Endometrial microvascular endothelial cells (primary cell): ENCODE measurements around the gene VARS1. TPM values are rescaled to one million over a fixed set of nuclear protein-coding genes. Genes with fewer than 3 reads are reported as not detected.
"Not testable (repeated sequence)": the region's sequence is repeated elsewhere in the genome, so short reads cannot be mapped to it uniquely, and the experiment has no call there.

Experiments
- in situ Hi-C: cut with HindIII; loops from 2 replicates; pipeline ENCODE4 v1.10.0; 2017; ENCODE audit warnings: low sequenced_read_pairs, low pct_unique_long_range_greater_than_20kb; ENCODE audit errors: inconsistent ontology term
- total RNA-seq: library from RNA; depleted of rRNA; stranded (reverse); fragments of >200 nt; gene quantifications from one replicate; pipeline ENCODE4 v1.2.3, GENCODE V29; 2015; ENCODE audit errors: inconsistent ontology term

Gene VARS1
- total RNA-seq, 1 donor from 2014 or later = 101 TPM

- in situ Hi-C loops = no loop called here
These were observed 2.0 kb upstream of the VARS1 start for GRCh38 chr6:31797588-31797987.

DNA sequence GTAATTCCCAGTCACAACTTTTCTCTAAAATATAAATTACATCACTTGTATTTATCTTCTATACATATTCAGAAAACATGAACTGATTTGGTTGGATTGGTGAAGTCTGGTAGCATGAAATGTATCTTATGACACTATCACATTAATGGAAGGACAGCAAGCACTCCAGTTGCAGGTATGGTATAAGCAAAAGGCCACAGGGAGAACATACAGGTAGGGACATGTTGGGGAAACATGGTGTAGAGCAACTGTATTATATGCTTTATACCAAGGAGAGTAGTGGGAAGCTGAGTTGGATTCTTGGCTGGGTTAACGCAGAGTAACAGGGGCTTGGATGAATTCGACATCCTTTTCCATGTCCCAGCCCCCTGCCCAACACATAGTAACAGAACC lies 1.4 kb upstream of the VARS1 start:
- in situ Hi-C loops = no loop called here

GRCh38 chr6:31794866-31795615 lies 511 bp downstream of the VARS1 start:
- in situ Hi-C loops = no loop called here

DNA sequence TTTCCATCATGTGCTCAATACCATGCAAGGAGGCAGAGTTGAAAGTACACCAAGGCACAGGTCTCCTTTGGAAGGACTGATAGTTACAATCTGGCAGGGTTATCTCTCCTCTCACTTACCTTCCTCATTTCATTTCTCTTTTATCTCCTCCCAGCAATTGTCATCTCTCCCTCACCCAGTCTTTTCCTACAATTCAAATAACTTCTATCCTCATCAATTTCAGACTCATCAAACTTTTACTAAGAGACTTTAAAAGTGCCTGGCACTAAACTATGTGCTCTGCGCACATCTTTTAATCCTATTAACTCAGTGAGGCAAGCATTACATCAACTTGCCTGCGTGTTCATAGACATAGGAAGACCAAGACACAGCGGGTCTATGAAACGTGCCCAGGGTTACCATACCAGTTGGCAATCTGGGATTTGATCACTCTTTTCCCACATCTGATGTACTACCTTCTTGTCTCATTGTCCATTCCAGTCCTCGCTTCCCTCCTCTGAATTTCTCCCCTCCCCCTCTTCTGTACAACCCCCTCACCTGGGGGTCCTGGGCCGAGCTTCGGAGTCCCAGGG lies 1.2 kb downstream of the VARS1 start:
- in situ Hi-C loops = no loop called here

- in situ Hi-C loops = not testable (repeated sequence)
These were observed 1.7 kb downstream of the VARS1 start for GRCh38 chr6:31793927-31794245.

- in situ Hi-C loops = no loop called here
These were observed 2.8 kb downstream of the VARS1 start for GRCh38 chr6:31792761-31793171.

DNA sequence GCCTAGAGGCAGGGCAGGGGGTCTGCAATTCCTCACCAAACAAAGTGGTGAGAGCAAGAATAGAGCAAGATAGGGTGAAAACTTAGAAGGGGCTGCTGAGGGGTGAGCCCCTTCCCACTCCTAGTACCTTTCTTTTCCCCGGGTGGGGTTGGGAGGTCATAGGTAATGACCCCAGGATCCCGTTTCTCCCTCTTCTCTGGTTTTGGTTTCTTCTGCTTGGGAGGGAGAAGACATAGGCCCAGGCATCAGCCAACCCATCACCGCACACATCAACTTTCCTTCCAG lies 3.5 kb downstream of the VARS1 start:
- in situ Hi-C loops = no loop called here

GRCh38 chr6:31791324-31792089 lies 4.0 kb downstream of the VARS1 start:
- in situ Hi-C loops = no loop called here

GRCh38 chr6:31785475-31785874 lies 10.1 kb downstream of the VARS1 start:
- in situ Hi-C loops = no loop called here

- in situ Hi-C loops = no loop called here
These were observed 11.2 kb downstream of the VARS1 start for GRCh38 chr6:31784098-31784925.

- in situ Hi-C loops = no loop called here
These were observed 13.3 kb downstream of the VARS1 start for GRCh38 chr6:31782126-31782855.

DNA sequence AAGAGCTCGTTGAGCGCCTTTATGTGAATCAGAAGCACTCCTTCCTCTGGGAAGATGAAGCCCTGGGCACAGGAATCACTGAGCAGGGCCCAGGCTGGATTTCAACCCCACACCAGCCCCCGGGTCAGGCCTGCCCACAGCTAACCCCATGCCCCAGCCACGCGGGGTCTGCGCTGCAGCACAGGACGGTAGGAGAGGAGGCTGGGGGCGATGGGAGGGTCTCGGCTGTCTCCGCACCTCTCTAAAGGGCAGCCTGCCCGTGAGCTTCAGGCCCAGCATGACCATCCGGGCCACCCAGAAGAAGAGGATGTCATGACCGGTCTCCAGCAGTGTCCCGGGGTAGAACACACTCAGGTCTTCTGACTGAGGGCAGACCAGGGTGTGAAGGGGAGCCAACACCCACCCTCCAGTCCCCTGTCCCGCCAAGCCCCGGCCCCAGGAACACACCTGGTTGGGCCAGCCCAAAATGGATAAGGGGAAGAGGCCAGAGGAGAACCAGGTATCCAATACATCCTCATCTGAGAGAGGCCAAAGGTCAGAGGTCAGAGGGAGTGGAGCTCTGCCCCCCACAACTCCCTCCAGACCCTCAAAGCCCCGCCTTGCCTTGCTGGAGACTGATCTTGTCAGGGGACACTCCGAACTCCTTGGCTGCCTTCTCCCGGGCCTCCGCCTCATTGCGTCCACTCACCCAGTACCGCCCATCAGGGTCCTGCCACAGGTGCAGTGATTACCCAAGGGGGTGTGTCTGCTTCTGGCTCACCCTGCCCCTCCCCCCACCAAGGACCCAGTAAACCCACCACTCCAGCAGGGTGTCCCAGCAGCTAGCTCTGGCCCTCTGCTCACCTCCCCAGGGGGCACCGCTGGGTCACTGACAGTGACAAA lies 14.1 kb downstream of the VARS1 start:
- in situ Hi-C loops = no loop called here

GRCh38 chr6:31780507-31781243 lies 14.9 kb downstream of the VARS1 start:
- in situ Hi-C loops = no loop called here

GRCh38 chr6:31779908-31780307 lies 15.6 kb downstream of the VARS1 start:
- in situ Hi-C loops = no loop called here

- in situ Hi-C loops = no loop called here
These were observed 16.3 kb downstream of the VARS1 start for GRCh38 chr6:31778999-31779885.

DNA sequence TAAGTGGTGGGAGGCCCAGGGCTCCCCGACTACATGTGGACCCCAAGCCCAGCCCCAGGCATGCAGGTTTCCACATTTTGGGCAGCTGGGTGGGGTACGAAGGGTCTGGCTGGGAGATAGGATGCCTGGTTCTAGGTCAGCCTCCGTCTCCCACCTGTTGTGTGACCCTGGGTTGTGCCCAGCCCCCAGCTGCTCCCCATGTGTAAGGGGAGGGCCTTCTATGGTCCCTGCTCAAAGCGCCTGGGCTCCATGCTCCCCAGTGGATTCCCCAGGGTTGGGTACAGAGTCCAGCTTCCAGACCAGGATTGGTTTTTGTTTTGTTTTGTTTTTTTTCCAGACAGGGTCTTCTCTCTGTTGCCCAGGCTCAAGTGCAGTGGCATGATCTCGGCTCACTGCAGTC lies 17.4 kb downstream of the VARS1 start:
- in situ Hi-C loops = no loop called here

DNA sequence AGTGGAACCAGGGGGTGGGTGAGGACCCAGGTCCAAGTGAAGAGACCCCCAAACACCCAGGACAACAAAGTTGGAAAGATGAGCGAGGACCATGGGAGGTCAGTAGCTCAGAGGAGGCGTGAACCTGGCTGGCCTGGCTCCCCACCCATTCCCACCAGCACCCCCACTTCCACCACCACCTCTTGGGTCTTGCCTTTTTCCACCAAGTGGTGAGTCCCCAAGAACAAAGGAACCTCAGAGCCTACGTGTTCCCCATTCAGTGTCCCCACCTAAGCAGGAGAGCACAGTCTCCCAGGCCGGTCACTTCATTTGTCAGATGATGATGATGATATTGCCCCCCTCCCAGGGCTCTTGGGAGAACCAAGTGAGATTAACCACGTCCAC lies 17.9 kb downstream of the VARS1 start:
- in situ Hi-C loops = no loop called here
